Heart left ventricle (tissue), 16 donors: ENCODE results near the gene MCF2L. TPM values are rescaled to one million over a fixed set of nuclear protein-coding genes. Genes with fewer than 3 reads are reported as not detected.
A peak's percentile ranks its signal among the peaks of the same experiment; 100 is the strongest.

Experiments
- ATAC-seq, 4 donors: fragments of 200-7000 bp; cut with Tn5 transposase; one replicate each; pipeline ENCODE4 v1.9.1; 2020 to 2022; ENCODE audit warnings: moderate library complexity in 4 of 4, mild to moderate bottlenecking in 3 of 4, moderate number of reproducible peaks in 1 of 4
- DNase-seq, 5 donors: peaks; one replicate each; pipeline ENCODE4 v3.0.0-alpha.2; 2020
- H3K27ac ChIP-seq, 12 donors: fragments of 200-600 bp; sonication (generic) in 4 of 12; one replicate each; pipeline versions ENCODE4 v1.5.0 to v1.8.0; 2016 to 2022; ENCODE audit warnings: mild to moderate bottlenecking in 2 of 12
- H3K27me3 ChIP-seq, 9 donors: fragments of 200-600 bp; sonication (generic) in 2 of 9; one replicate each; pipeline versions ENCODE4 v1.5.1 to v1.8.0; 2016 to 2022; ENCODE audit warnings: mild to moderate bottlenecking in 3 of 9
- H3K36me3 ChIP-seq, 9 donors: fragments of 200-600 bp; sonication (generic) in 2 of 9; one replicate each; pipeline versions ENCODE4 v1.5.0 to v1.8.0; 2018 to 2022; ENCODE audit warnings: mild to moderate bottlenecking in 2 of 9
- H3K4me1 ChIP-seq, 12 donors: fragments of 200-600 bp; sonication (generic) in 4 of 12; one replicate each; pipeline versions ENCODE4 v1.5.0 to v1.8.0; 2016 to 2022; ENCODE audit warnings: mild to moderate bottlenecking in 3 of 12
- H3K4me3 ChIP-seq, 12 donors: fragments of 200-600 bp; sonication (generic) in 4 of 12; one replicate each; pipeline versions ENCODE4 v1.5.0 to v1.8.0; 2017 to 2022; ENCODE audit warnings: mild to moderate bottlenecking in 9 of 12, moderate library complexity in 4 of 12
- H3K9me3 ChIP-seq, 12 donors: fragments of 200-600 bp; sonication (generic) in 4 of 12; one replicate each; pipeline versions ENCODE4 v1.5.0 to v1.8.0; 2016 to 2022; ENCODE audit warnings: mild to moderate bottlenecking in 1 of 12
- CTCF ChIP-seq, 12 donors: fragments of 200-600 bp; sonication (generic) in 4 of 12; IDR thresholded peaks; one replicate each; pipeline versions ENCODE4 v1.5.0 to v1.8.0; 2018 to 2022; ENCODE audit warnings: antibody characterized with exemption in 12 of 12, mild to moderate bottlenecking in 5 of 12
- POLR2A ChIP-seq, 2 donors: fragments of 450-650 bp; IDR thresholded peaks; one replicate each; pipeline ENCODE4 v1.6.1; 2017; ENCODE audit warnings: antibody characterized with exemption in 2 of 2, mild to moderate bottlenecking in 2 of 2, moderate library complexity in 2 of 2
- whole genome bisulfite sequencing, 4 donors: extraction: QIAGEN DNeasy Blood & Tissue Kit in 2 of 4; methylation state at CpG; one replicate each; pipeline versions ENCODE4 v1.1.5 to v1.1.7; 2013 to 2018; 5-methylcytosine and 5-hydroxymethylcytosine counted together
- intact Hi-C, 10 donors: fragments of 100-400 bp; cut with DNase I; formaldehyde crosslinking; loops; one replicate each; pipeline versions ENCODE4 v1.11.1 to v1.14.2; 2022
- polyA plus RNA-seq, 2 donors: library from polyadenylated mRNA; stranded (reverse); fragments of 200-250 nt; gene quantifications; one replicate each; pipeline ENCODE4 v1.2.3, GENCODE V29; 2013
- total RNA-seq, 9 donors: library from RNA; depleted of rRNA in 2 of 9; stranded (reverse); fragments of >200 nt in 2 of 9; fragmentation: NEBNext Ultra II Directional in 3 of 9; extraction: Animal tissue kit (Norgen Biotek cat#: 25700) in 3 of 9; gene quantifications; one replicate each; pipeline versions ENCODE4 v1.1.0 to v1.2.4, GENCODE V29; 2016 to 2023
- donor health status: ischemic (EF 13 %, LVEDD 7.1; RV severe dilation, severe dysfunction).
- donor health status: healthy with polysubstance abuse.
- donor health status: DM: no; HTN: yes; CAD: no.
- donor health status: DM: no; HTN: no; CAD: no.
- donor health status: ischemic (EF 25% LVEDD 6.9; RV normal size, moderate dysfunction).
- donor health status: ischemic (EF 25% LVEDD 5.7; RV mildly dilated, moderate dysfunction).
- donor health status: healthy.
- donor health status: DM: yes; HTN: yes; CAD: no.
- donor health status: ischemic (EF 35%, LVEDD 5.7; RV mildly dilated, moderate dysfunction).
- donor health status: nonischemic (EF 11% LVEDD 7.7; RV severe dilation, severe dysfunction).
- donor health status: DM: yes; HTN: yes; CAD: no.
- donor health status: PGD.
- donor health status: ischemic (EF 29% LVEDD 5.4; RV normal size, mild dysfunction).
- donor health status: nonischemic (EF 23%, LVEDD 6.1; RV moderate dilation, normal function).

Gene MCF2L
- total and polyA plus RNA-seq, 11 donors: 26.0 to 61.0 (median 42.7) TPM

DNA sequence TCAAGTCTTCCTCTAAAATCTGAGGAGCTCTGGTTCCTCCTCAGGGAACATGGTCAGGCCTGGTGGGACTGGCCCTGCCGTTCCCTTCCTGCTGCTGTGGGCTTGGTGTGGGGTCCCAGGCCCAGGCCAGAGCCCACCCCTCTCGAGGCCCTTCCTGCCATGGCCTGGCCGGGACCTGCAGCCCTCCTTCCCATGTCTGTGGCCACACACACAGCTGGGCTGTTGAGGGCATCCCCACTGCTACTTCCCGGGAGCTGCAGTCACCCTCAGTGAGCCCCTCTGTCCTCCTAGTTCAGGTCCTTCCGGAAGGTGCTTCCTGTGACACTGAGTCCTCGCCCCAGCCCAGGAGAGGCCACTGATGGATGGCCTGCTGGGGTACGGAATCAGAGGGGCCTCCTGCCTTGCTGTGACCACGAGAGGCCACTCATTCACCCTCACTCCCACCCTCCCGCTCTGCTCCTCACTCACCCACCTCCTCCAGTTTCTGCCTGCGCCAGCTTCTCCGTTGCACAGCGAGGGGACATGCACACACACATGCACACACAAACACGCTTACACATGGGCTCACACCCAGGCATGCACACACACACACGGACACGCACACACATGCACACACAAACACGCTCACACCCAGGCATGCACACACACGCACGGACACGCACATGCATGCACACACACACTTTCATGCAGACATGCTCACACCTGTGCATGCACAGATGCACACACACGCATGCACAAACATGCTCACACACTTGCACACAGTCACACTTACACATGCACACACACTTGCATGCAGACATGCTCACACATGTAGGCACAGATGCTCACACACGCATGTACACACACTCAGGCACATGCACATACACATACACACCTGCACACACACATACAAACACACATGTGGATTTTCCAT, 7.3 kb upstream of the MCF2L start:
- Histone ChIP-seq H3K27me3 (no peaks in the 10 kb centered on the region), H3K36me3 (no peaks in the 10 kb centered on the region), H3K27ac (peak overlapping the region in 7 of 12 donors; percentile 51 to 90 (median 80)), H3K4me3 (no peak overlapping the region), H3K9me3 (no peaks in the 10 kb centered on the region), H3K4me1 (peaks cover 5 to 54% (median 28%) of the 10 kb centered on the region in 12 donors)
- no peak for TF ChIP-seq CTCF (IDR thresholded peaks at IDR 0.05)
- no peak for TF ChIP-seq POLR2A (IDR thresholded peaks at IDR 0.05)
- intact Hi-C loops: no loop called here
- ATAC-seq: no peak
- peak in 1 of 5 donors; percentile 51 for DNase-seq
- WGBS, 4 donors: 74 to 86% (median 84%) methylated on average over 17 to 21 of the region's 21 CpGs

DNA sequence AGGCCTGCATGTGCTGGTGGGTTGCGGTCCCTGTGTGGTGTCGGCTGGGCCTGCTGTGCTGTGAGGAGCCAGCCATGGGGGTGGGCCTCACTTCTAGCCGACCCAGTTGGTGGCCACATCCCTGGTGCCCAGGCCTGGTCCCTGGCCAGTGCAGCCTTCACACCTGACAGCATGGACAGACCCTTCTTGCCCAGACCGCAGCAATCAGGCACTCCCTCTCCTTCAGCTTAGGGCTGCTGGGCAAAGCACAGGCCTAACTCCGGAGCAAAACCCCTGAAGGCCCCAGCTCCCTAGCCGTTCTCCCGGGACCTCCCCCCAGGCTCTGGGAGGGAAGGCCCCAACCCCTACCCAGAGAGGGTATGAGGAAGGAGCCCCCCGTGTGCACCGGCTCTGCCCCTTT, 6.6 kb upstream of the MCF2L start:
- intact Hi-C loops: no loop called here
- H3K27me3 ChIP-seq: no peaks in the 10 kb centered on the region
- WGBS, 4 donors: 72 to 87% (median 83%) methylated on average over 8 to 9 of the region's 9 CpGs
- no peak for TF ChIP-seq POLR2A (IDR thresholded peaks at IDR 0.05)
- no peak for TF ChIP-seq CTCF (IDR thresholded peaks at IDR 0.05)
- H3K9me3 ChIP-seq: no peaks in the 10 kb centered on the region
- peaks cover 5 to 54% (median 28%) of the 10 kb centered on the region in 12 donors for H3K4me1 ChIP-seq
- H3K4me3 ChIP-seq: no peak overlapping the region
- H3K27ac ChIP-seq: peak overlapping the region in 1 of 12 donors; percentile 18
- peak in 1 of 5 donors; percentile 12 for DNase-seq
- no peaks in the 10 kb centered on the region for H3K36me3 ChIP-seq
- no peak for ATAC-seq

DNA sequence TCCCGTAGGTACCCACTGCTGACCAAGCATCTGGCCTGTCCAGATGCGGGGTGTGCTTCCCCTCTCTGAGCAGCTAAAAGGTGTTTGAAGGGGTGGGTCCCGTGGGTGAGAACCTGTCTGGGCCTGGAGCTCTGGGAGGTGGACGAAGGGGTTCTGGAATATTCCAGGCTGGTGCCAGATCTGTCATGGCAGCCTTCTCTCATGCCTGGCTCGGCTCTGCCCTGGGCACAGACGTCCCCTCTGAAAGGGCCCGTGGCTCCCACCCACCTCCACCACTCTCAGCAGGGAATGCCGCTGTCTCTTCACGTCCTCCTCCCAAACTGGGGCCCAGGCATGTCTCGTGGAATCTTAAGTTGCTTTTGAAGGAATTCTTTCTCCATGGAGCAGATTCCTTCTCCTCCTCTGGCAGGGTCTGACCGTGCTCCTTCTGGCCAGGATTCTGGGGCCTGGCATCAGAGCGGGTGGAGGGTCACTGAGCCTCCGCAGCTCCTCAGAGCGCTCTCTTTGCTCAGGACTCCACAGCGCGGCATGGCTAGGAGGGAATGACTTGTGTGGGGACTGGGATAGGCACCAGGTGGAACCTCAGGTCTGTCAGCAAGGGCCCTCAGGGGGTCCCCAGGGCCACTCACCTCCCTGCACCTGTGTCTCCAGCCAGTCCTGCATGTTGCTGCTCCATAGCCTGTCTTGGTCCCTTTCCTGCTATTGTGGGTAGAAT, 5.9 kb upstream of the MCF2L start:
- no peak for TF ChIP-seq POLR2A (IDR thresholded peaks at IDR 0.05)
- TF ChIP-seq CTCF (IDR thresholded peaks at IDR 0.05): no peak
- DNase-seq (peak in 1 of 5 donors; percentile 18), ATAC-seq (no peak)
- WGBS, 4 donors: 79 to 91% (median 88%) methylated on average over 16 of the region's 16 CpGs
- H3K27me3 ChIP-seq: no peaks in the 10 kb centered on the region
- no peaks in the 10 kb centered on the region for H3K36me3 ChIP-seq
- intact Hi-C loops: no loop called here
- peaks cover 5 to 52% (median 25%) of the 10 kb centered on the region in 12 donors for H3K4me1 ChIP-seq
- H3K27ac ChIP-seq: no peak overlapping the region
- no peak overlapping the region for H3K4me3 ChIP-seq
- H3K9me3 ChIP-seq: no peaks in the 10 kb centered on the region

DNA sequence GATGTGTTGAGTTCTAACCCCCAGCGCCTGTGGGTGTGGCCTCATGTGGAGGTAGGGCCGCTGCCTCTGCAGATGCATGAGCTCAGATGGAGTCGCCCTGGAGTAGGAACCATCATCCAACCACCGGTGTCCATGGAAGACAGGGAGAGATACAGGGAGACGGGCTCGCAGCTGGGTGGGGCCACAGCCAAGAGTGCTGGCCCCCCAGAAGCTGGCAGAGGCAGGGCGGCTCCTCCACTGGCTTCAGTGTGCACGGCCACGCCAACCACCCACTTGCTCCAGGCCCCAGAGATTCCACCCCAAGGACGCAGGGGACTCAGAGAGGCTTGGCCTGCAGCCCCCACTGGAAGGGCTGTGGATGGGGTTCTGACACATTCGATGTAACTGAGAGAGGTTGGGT, 5.4 kb upstream of the MCF2L start:
- peaks cover 0 to 5% (median 0%) of the 10 kb centered on the region in 9 donors for H3K27me3 ChIP-seq
- DNase-seq: peak in 1 of 5 donors; percentile 60
- WGBS, 4 donors: 90 to 93% (median 92%) methylated on average over 5 to 11 of the region's 11 CpGs

More for the DNA sequence above, 5.4 kb upstream of the MCF2L start:
- no peaks in the 10 kb centered on the region for H3K36me3 ChIP-seq
- no peak overlapping the region for H3K4me3 ChIP-seq
- intact Hi-C loops: no loop called here
- H3K27ac ChIP-seq: no peak overlapping the region
- no peaks in the 10 kb centered on the region for H3K9me3 ChIP-seq
- peaks cover 5 to 51% (median 23%) of the 10 kb centered on the region in 12 donors for H3K4me1 ChIP-seq
- ATAC-seq: no peak
- no peak for TF ChIP-seq POLR2A (IDR thresholded peaks at IDR 0.05)
- no peak for TF ChIP-seq CTCF (IDR thresholded peaks at IDR 0.05)
